GM21619 (cell line): Measurements from ENCODE around the gene CAMK2N1.

Experiments
- ATAC-seq: cut with Tn5 transposase; IDR thresholded peaks from one replicate; pipeline ENCODE4 v1.9.1; 2021; ENCODE audit not compliant: unreplicated experiment

CAMK2N1 gene

GRCh38 chr1:20479840-20480239 lies 6.2 kb downstream of the CAMK2N1 start:
- ATAC-seq: no peak

- no peak for ATAC-seq
These were observed 7.9 kb downstream of the CAMK2N1 start for GRCh38 chr1:20478057-20478635.

- no peak for ATAC-seq
These were observed 8.5 kb downstream of the CAMK2N1 start for GRCh38 chr1:20477348-20478056.

GRCh38 chr1:20476265-20477038 lies 9.6 kb downstream of the CAMK2N1 start:
- no peak for ATAC-seq

- no peak for ATAC-seq
These were observed 11.0 kb downstream of the CAMK2N1 start for GRCh38 chr1:20474996-20475395.

- ATAC-seq: no peak
These were observed 11.6 kb downstream of the CAMK2N1 start for GRCh38 chr1:20474333-20474975.

GRCh38 chr1:20473894-20474293 lies 12.1 kb downstream of the CAMK2N1 start:
- no peak for ATAC-seq

GRCh38 chr1:20472860-20473711 lies 12.9 kb downstream of the CAMK2N1 start:
- no peak for ATAC-seq

- ATAC-seq: no peak
These were observed 13.9 kb downstream of the CAMK2N1 start for GRCh38 chr1:20472121-20472520.

GRCh38 chr1:20470194-20470593 lies 15.8 kb downstream of the CAMK2N1 start:
- ATAC-seq: no peak

GRCh38 chr1:20469406-20470076 lies 16.5 kb downstream of the CAMK2N1 start:
- ATAC-seq: no peak

- no peak for ATAC-seq
These were observed 19.7 kb downstream of the CAMK2N1 start for GRCh38 chr1:20466273-20466672.

GRCh38 chr1:20465187-20465586 lies 20.8 kb downstream of the CAMK2N1 start:
- ATAC-seq: no peak

GRCh38 chr1:20463502-20463901 lies 22.5 kb downstream of the CAMK2N1 start:
- ATAC-seq: no peak

GRCh38 chr1:20462397-20462796 lies 23.6 kb downstream of the CAMK2N1 start:
- ATAC-seq: no peak

- no peak for ATAC-seq
These were observed 27.3 kb downstream of the CAMK2N1 start for GRCh38 chr1:20458717-20459116.

GRCh38 chr1:20454004-20454403 lies 32.0 kb downstream of the CAMK2N1 start:
- no peak for ATAC-seq

GRCh38 chr1:20449735-20450311 lies 36.2 kb downstream of the CAMK2N1 start:
- no peak for ATAC-seq

GRCh38 chr1:20448671-20449071 lies 37.3 kb downstream of the CAMK2N1 start:
- no peak for ATAC-seq

- ATAC-seq: no peak
These were observed 38.2 kb downstream of the CAMK2N1 start for GRCh38 chr1:20447794-20448193.
